Esophagus squamous epithelium (tissue), 4 donors: ENCODE measurements around the gene SURF1.

Source experiments
- CTCF ChIP-seq, 6 experiments: fragments of 450-650 bp in 4 of 6; fragments of 200-600 bp in 2 of 6; sonication (generic) in 2 of 6; IDR thresholded peaks; one replicate each; pipeline ENCODE4 v1.5.1; 2016 to 2019; ENCODE audit warnings: antibody characterized with exemption in 6 of 6, mild to moderate bottlenecking in 4 of 6, moderate library complexity in 4 of 6
- POLR2A ChIP-seq, 4 donors: fragments of 450-650 bp; IDR thresholded peaks; one replicate each; pipeline ENCODE4 v1.6.1; 2017; ENCODE audit warnings: antibody characterized with exemption in 4 of 4, mild to moderate bottlenecking in 4 of 4, moderate library complexity in 3 of 4

- no peak for TF ChIP-seq CTCF (IDR thresholded peaks at IDR 0.05)
- TF ChIP-seq POLR2A (IDR thresholded peaks at IDR 0.05), result no peak
Measured at GRCh38 chr9:133361507-133362092, 5.3 kb upstream of the SURF1 start.
